MM.1S (cell line): ENCODE results near the gene USP20.

ENCODE experiments used
- CTCF ChIP-seq: fragments of 300-600 bp; sonication (generic); IDR thresholded peaks from 2 replicates; pipeline ENCODE4 v1.5.1; 2016; ENCODE audit warnings: antibody characterized with exemption, low read length, mixed read lengths
- EZH2 ChIP-seq: fragments of 300-600 bp; sonication (generic); optimal IDR thresholded peaks from 2 replicates; pipeline ENCODE3; 2017; ENCODE audit warnings: low read depth, mild to moderate bottlenecking, antibody characterized with exemption, low read length, mixed read lengths
- EZH2phosphoT487 ChIP-seq: fragments of 300-600 bp; sonication (generic); IDR thresholded peaks from 2 replicates; pipeline ENCODE4 v1.6.1; 2018; ENCODE audit warnings: antibody characterized with exemption, low read length

- TF ChIP-seq CTCF (no peak), EZH2 (no peak), EZH2phosphoT487 (no peak)
Measured at GRCh38 chr9:129840034-129840433, 4.8 kb downstream of the USP20 start.
